ENCODE measurements around the gene FUT4. TPM values are rescaled to one million over a fixed set of nuclear protein-coding genes. Genes with fewer than 3 reads are reported as not detected.

FUT4 gene
- total RNA-seq, 1 donor, result 4.3 TPM

DNA sequence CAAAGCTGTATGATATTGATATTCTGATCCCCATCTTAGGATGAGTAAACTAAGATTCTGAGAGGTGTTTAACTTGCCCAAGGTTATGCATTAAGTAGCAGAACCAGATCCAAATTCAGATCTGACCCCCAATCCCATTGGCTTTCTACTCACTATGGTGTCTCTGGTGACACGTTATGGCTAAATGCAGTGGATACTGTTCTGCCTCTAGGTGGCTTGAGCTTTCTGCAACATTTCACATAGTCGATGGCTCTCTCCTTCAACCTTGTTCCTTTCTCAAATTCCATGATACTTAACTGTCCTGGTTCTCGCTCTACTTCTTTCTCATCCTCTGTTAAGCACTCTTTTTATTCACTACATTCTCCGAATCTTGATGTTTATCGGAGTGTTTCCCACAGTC lies 22.0 kb upstream of the FUT4 start:
- peak; percentile 54 for TF ChIP-seq CTCF (IDR thresholded peaks at IDR 0.05; ENCODE audit: insufficient read depth, low read depth, low read length)
- DNase-seq (ENCODE audit: low read depth), result peak; percentile 20
- H3K4me3 ChIP-seq (ENCODE audit: low read depth, low read length), result no peak overlapping the region

- DNase-seq (ENCODE audit: low read depth), result no peak
- no peak for TF ChIP-seq CTCF (IDR thresholded peaks at IDR 0.05; ENCODE audit: insufficient read depth, low read depth, low read length)
- H3K4me3 ChIP-seq (ENCODE audit: low read depth, low read length), result no peak overlapping the region
Measured at GRCh38 chr11:94524341-94524740, 19.4 kb upstream of the FUT4 start.

DNA sequence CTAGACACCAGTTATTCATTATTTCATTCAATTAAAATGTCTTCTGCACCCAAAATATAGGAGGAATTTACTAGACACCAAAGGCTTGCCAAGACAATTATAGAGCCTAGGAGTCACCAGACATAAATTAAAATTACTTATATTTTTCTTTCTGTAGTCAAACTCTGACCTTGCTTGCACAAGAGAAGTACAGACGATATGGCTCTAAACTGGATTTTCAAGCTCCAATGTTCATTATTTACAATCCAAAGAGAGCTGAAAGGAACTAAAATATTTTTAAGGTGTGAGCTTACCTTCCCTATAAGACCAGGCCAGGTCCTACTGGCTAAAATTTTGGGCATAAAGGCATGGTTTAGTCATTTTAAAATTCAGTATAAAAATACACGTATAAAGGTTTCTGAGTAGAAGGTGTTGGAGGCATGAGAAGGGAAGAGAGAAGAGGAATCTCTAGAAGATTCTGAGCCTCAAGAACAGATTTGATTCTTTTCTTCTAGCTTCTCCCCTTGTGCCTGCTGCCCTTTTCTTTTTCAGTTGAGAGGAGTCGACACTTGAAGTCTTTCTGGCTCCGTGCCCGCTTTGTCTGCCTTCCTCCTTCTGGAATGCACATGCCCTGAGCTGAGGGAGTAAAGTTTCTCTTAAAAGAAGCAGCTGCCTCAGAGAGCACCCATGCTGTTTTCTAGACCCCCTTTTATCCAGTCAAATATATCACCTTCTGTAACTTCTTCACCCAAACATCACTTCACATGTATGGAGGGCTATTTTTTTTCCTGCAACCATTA lies 18.0 kb upstream of the FUT4 start:
- TF ChIP-seq CTCF (IDR thresholded peaks at IDR 0.05; ENCODE audit: insufficient read depth, low read depth, low read length), result no peak
- DNase-seq (ENCODE audit: low read depth), result peak; percentile 50
- H3K4me3 ChIP-seq (ENCODE audit: low read depth, low read length), result no peak overlapping the region

DNA sequence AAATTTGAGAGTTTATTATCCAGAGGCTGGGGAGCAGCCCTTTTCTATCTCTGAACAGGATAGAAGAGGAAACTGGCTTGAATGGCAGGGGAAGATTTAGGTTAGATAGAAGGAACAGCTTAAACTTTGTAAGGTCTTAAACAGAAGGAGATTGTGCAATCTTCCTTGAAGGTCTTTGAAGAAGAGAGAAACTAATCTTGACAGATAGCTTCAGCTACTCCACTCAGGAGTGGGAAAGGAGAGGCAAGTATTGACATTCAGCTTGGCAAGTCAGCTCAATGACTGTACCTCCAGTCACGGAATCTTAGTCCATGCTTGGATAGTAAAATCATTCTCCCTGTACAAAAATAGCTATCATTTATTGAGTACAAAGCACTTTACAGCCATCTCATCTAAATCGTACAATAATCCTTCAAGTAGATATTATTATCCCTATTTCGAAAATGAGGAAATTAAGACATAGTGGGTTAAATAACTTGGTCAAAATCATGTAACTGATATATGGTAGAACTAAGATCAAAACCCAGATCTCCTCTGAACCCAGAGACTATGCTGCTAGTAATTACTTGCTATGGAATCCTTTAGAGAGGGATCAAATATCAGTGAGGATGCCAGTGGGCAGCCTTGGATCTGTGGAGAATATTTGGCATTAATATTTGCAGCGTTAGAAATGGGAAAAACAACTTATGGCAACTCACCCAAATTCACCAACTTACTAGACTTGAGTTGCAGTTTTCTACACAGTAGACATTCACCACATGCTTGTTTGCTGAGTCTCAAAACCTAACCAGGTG lies 16.9 kb upstream of the FUT4 start:
- DNase-seq (ENCODE audit: low read depth), result no peak
- no peak for TF ChIP-seq CTCF (IDR thresholded peaks at IDR 0.05; ENCODE audit: insufficient read depth, low read depth, low read length)
- H3K4me3 ChIP-seq (ENCODE audit: low read depth, low read length), result no peak overlapping the region

GRCh38 chr11:94528551-94528950 lies 15.2 kb upstream of the FUT4 start:
- no peak overlapping the region for H3K4me3 ChIP-seq (ENCODE audit: low read depth, low read length)
- no peak for TF ChIP-seq CTCF (IDR thresholded peaks at IDR 0.05; ENCODE audit: insufficient read depth, low read depth, low read length)
- no peak for DNase-seq (ENCODE audit: low read depth)

DNA sequence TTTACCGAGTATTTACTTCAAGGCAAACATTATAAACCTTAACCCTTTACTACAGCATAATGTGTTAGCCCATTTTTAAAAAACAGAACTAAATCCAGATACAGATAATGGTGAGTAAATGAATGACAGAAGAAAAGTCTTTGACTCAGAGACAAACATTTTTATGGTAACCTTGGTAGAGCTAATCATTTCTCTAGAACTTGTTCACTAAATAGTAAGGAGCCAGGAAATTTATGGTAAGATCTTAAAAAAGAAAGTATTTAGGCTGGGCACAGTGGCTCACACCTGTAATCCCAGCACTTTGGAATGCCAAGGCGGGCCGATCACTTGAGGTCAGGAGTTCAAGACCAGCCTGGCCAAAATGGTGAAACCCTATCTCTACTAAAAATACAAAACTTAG lies 11.5 kb upstream of the FUT4 start:
- no peak for DNase-seq (ENCODE audit: low read depth)
- no peak for TF ChIP-seq CTCF (IDR thresholded peaks at IDR 0.05; ENCODE audit: insufficient read depth, low read depth, low read length)
- H3K4me3 ChIP-seq (ENCODE audit: low read depth, low read length), result no peak overlapping the region
